Panc1 (cell line): ENCODE data around the gene SAMD14. TPM values are rescaled to one million over a fixed set of nuclear protein-coding genes. Genes with fewer than 3 reads are reported as not detected.

Experiments
- ATAC-seq: fragments of 200-7000 bp; cut with Tn5 transposase; 2 replicates; pipeline ENCODE4 v1.9.1; 2020; ENCODE audit warnings: mild to moderate bottlenecking, moderate library complexity
- BruUV-seq: library from RNA; stranded (reverse); fragments of 400-500 nt; replicated peaks from 2 replicates; lab custom pipeline; 2021; lab: Mats Ljungman, UMichigan
- CTCF ChIA-PET: fragments of 300-600 bp; sonication (Branson Sonifier 250); formaldehyde crosslinking; loops from one replicate; lab custom pipeline; 2022; ENCODE audit warnings: antibody characterized with exemption; lab: Charles Lee
- POLR2A ChIA-PET: fragments of 300-600 bp; sonication (Branson Sonifier 250); formaldehyde crosslinking; loops from one replicate; lab custom pipeline; 2022; ENCODE audit warnings: antibody characterized with exemption; lab: Charles Lee
- DNase-seq: peaks from one replicate; pipeline ENCODE4 v3.0.0-alpha.2; 2010; ENCODE audit warnings: low read depth, low spot score
- H3K27ac ChIP-seq: 2 replicates; pipeline ENCODE4 v1.5.1; 2011; ENCODE audit warnings: mild to moderate bottlenecking, low read length, inconsistent platforms
- H3K27me3 ChIP-seq: fragments of 200-500 bp; sonication (Bioruptor generic); 2 replicates; pipeline ENCODE4 v1.6.0; 2014; ENCODE audit warnings: low read length, inconsistent platforms; ENCODE audit not compliant: control insufficient read depth, insufficient read depth
- H3K36me3 ChIP-seq: fragments of 200-500 bp; sonication (Bioruptor generic); 2 replicates; pipeline ENCODE4 v1.5.1; 2014; ENCODE audit warnings: inconsistent platforms, mild to moderate bottlenecking, low read length, moderate library complexity; ENCODE audit not compliant: control insufficient read depth, insufficient read depth
- H3K4me1 ChIP-seq: 2 replicates; pipeline ENCODE4 v1.5.1; 2011; ENCODE audit warnings: inconsistent platforms, mild to moderate bottlenecking, low read length, moderate library complexity; ENCODE audit not compliant: control insufficient read depth, insufficient read depth
- H3K4me3 ChIP-seq, 2 experiments: 2 replicates each; pipeline ENCODE4 v1.5.1; 2011 to 2012; ENCODE audit warnings: low read depth in 2 of 2, low read length in 2 of 2, mild to moderate bottlenecking in 2 of 2, inconsistent platforms in 1 of 2, moderate library complexity in 1 of 2
- H3K9me3 ChIP-seq: fragments of 200-500 bp; sonication (Bioruptor generic); 2 replicates; pipeline ENCODE4 v1.5.1; 2014; ENCODE audit warnings: low read depth, mild to moderate bottlenecking, inconsistent platforms, low read length, moderate library complexity; ENCODE audit not compliant: control insufficient read depth, insufficient read depth
- CTCF ChIP-seq: fragments of 450-650 bp; IDR thresholded peaks from 2 replicates; pipeline ENCODE4 v1.5.1; 2017; ENCODE audit warnings: mild to moderate bottlenecking
- POLR2AphosphoS5 ChIP-seq: IDR thresholded peaks from 2 replicates; pipeline ENCODE4 v1.6.1; 2012; ENCODE audit warnings: mild to moderate bottlenecking, low read depth, low read length, moderate library complexity
- SIN3A ChIP-seq: IDR thresholded peaks from 2 replicates; pipeline ENCODE4 v1.6.1; 2012; ENCODE audit warnings: low read depth, mild to moderate bottlenecking, low read length, moderate library complexity, borderline replicate concordance; ENCODE audit not compliant: insufficient read depth
- TCF7L2 ChIP-seq: IDR thresholded peaks from 2 replicates; pipeline ENCODE4 v1.6.1; 2011; ENCODE audit warnings: mild to moderate bottlenecking, low read depth, low read length, inconsistent platforms
- in situ Hi-C: cut with HindIII; loops from 2 replicates; pipeline ENCODE4 v1.10.0; 2016; ENCODE audit warnings: low sequenced_read_pairs, low pct_unique_long_range_greater_than_20kb
- intact Hi-C: fragments of 100-400 bp; cut with micrococcal nuclease; formaldehyde crosslinking; loops from one replicate; pipeline ENCODE4 v1.10.0; 2022; ENCODE audit not compliant: unreplicated experiment
- total RNA-seq: library from RNA; stranded (reverse); gene quantifications from one replicate; pipeline ENCODE4 v1.2.1, GENCODE V29; 2021; ENCODE audit not compliant: unreplicated experiment
- TF ChIP-seq, protein P1 (sequence below), 2 experiments: IDR thresholded peaks; 2 replicates each; pipeline ENCODE4 v1.6.1; 2011 to 2012; ENCODE audit warnings: low read depth in 2 of 2, control low read depth in 1 of 2, low read length in 1 of 2, mild to moderate bottlenecking in 1 of 2, moderate library complexity in 1 of 2; ENCODE audit not compliant: insufficient read depth in 1 of 2

SAMD14 gene
- total RNA-seq, 1 experiment from 2014 or later: 6.9 TPM

- no peak for DNase-seq
- Histone ChIP-seq H3K27me3 (no peaks in the 10 kb centered on the region), H3K4me3 (no peak overlapping the region), H3K36me3 (no peaks in the 10 kb centered on the region), H3K27ac (peak overlapping the region; percentile 69), H3K4me1 (peaks cover 31% of the 10 kb centered on the region), H3K9me3 (no peaks in the 10 kb centered on the region)
- in situ Hi-C loops (no loop called here), intact Hi-C loops (no loop called here)
- POLR2A ChIA-PET: interaction anchor here (0.8 kb wide), 1 partner anchor 15 kb away, joined by 3 read pairs; no protein-coding TSS in a partner anchor
- no TSS peak for BruUV-seq
- no peak for TF ChIP-seq SIN3A
- TF ChIP-seq CTCF: peak; percentile 54
- no peak for ATAC-seq
- CTCF ChIA-PET: interaction anchor here (0.5 to 1.2 kb wide), 4 partner anchors 23 to 135 kb away, joined by 3 to 4 read pairs (median 4); no protein-coding TSS in a partner anchor
Observed at GRCh38 chr17:50176559-50177357, 46.8 kb upstream of the SAMD14 start.

DNA sequence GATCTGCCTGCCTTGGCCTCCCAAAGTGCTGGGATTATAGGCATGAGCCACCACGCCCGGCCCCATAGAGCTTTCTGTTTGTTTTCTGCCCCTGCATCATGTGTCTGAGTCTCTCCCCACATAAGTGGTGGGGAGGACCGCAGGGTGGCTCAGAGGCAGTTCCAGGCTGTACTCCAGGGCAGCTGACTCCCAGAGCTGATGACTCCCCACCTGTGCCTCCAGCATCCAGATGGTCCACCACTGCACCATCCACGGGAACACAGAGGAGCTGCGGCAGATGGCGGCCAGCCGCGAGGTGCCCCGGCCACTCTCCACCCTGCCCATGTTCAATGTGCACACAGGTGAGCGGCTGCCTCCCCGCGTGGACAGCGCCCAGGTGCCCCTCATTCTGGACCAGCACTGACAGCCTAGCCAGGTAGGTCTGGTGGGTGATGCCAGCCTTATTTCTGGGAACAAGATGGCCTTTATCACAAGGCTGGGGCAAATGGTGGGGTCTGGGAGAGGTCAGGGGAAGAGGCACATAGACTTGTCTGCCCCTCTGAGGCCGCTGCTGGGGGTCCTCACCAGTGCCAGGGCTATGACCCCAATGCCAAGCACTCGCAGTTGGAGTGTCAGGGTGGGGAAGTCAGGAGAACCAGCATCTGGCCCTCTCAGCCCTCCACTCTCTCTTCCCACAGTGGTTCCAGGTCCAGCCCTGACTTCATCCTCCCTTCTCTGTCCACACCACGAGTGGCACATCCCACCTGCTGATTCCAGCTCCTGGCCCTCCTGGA lies 45.3 kb upstream of the SAMD14 start:
- H3K27me3 ChIP-seq: no peaks in the 10 kb centered on the region
- intact Hi-C loops: no loop called here
- BruUV-seq: no TSS peak
- no peak overlapping the region for H3K27ac ChIP-seq
- ChIA-PET POLR2A (interaction anchor here (0.6 to 0.7 kb wide), 2 partner anchors 13 to 312 kb away, joined by 3 read pairs; no protein-coding TSS in a partner anchor), CTCF (interaction anchor here (0.6 kb wide), 1 partner anchor 194 kb away, joined by 6 read pairs; no protein-coding TSS in a partner anchor)
- in situ Hi-C loops: no loop called here
- H3K36me3 ChIP-seq: no peaks in the 10 kb centered on the region
- TF ChIP-seq SIN3A (no peak), CTCF (no peak), TCF7L2 (no peak), POLR2AphosphoS5 (no peak)
- TF ChIP-seq, protein P1, sequence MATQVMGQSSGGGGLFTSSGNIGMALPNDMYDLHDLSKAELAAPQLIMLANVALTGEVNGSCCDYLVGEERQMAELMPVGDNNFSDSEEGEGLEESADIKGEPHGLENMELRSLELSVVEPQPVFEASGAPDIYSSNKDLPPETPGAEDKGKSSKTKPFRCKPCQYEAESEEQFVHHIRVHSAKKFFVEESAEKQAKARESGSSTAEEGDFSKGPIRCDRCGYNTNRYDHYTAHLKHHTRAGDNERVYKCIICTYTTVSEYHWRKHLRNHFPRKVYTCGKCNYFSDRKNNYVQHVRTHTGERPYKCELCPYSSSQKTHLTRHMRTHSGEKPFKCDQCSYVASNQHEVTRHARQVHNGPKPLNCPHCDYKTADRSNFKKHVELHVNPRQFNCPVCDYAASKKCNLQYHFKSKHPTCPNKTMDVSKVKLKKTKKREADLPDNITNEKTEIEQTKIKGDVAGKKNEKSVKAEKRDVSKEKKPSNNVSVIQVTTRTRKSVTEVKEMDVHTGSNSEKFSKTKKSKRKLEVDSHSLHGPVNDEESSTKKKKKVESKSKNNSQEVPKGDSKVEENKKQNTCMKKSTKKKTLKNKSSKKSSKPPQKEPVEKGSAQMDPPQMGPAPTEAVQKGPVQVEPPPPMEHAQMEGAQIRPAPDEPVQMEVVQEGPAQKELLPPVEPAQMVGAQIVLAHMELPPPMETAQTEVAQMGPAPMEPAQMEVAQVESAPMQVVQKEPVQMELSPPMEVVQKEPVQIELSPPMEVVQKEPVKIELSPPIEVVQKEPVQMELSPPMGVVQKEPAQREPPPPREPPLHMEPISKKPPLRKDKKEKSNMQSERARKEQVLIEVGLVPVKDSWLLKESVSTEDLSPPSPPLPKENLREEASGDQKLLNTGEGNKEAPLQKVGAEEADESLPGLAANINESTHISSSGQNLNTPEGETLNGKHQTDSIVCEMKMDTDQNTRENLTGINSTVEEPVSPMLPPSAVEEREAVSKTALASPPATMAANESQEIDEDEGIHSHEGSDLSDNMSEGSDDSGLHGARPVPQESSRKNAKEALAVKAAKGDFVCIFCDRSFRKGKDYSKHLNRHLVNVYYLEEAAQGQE (IDR thresholded peaks at IDR 0.05; ENCODE audit: insufficient read depth in 1 of 2, low read depth in 2 of 2, low read length in 1 of 2): no peak
- H3K4me3 ChIP-seq: no peak overlapping the region
- no peak for DNase-seq
- H3K9me3 ChIP-seq: no peaks in the 10 kb centered on the region
- no peak for ATAC-seq
- peaks cover 31% of the 10 kb centered on the region for H3K4me1 ChIP-seq
